ENCODE data around the gene MAP3K13. TPM values are rescaled to one million over a fixed set of nuclear protein-coding genes. Genes with fewer than 3 reads are reported as not detected.

The MAP3K13 gene, protein sequence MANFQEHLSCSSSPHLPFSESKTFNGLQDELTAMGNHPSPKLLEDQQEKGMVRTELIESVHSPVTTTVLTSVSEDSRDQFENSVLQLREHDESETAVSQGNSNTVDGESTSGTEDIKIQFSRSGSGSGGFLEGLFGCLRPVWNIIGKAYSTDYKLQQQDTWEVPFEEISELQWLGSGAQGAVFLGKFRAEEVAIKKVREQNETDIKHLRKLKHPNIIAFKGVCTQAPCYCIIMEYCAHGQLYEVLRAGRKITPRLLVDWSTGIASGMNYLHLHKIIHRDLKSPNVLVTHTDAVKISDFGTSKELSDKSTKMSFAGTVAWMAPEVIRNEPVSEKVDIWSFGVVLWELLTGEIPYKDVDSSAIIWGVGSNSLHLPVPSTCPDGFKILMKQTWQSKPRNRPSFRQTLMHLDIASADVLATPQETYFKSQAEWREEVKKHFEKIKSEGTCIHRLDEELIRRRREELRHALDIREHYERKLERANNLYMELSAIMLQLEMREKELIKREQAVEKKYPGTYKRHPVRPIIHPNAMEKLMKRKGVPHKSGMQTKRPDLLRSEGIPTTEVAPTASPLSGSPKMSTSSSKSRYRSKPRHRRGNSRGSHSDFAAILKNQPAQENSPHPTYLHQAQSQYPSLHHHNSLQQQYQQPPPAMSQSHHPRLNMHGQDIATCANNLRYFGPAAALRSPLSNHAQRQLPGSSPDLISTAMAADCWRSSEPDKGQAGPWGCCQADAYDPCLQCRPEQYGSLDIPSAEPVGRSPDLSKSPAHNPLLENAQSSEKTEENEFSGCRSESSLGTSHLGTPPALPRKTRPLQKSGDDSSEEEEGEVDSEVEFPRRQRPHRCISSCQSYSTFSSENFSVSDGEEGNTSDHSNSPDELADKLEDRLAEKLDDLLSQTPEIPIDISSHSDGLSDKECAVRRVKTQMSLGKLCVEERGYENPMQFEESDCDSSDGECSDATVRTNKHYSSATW
- total RNA-seq = 6.8 and 12.1 TPM in 2 replicates

DNA sequence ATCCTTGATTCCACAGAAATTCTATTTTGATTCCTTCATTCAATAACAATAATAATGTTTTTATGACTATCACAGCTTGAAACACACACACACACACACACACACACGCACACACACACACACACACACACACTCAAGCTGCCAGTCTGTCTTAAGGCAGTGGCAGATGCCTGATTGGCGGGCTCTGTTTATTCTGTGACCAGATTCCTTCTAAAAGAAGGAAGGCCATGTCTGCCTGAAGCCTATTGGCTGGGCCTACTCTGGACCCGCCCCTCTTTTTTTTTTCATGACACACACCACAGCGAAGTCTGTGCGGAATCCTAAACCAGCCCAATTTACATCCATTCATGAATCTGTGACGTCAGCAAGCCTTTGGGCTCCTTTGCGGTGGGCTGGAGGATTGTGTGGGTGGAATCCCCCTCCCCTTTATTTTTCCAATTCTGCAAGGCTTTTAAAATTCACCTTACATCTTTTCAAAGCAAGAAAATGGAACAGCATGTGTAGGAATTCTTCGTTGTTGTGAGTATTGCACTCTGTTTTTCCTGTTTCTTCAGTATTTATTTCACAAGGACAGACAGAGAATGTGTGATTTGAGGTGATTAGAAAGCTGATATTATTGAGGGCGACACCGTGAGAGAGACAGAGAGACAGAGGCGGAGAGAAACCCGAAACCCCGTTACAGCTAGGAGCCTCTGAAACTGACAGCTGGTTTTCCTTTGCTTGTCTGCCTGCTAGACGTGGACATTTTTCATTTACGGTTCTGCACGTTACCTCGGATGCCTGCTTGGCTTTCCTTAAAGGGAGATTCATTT lies at the start of gene MAP3K13:
Gene MAP3K13, plus strand, starts transcription at position 287 of the 812 bp plus-strand sequence. CDS start 65,446 bp downstream, outside the sequence.

GRCh38 chr3:185498503-185499396 lies 135.8 kb downstream of the MAP3K13 start, which contains the start of gene TMEM41A:
Gene TMEM41A, minus strand, starts transcription at chr3:185499035. Its CDS starts 74 bp downstream, at chr3:185498961.

Other genes starting within 250 kb of the MAP3K13 start
- 0.16 and 0.34 TPM in 2 replicates for gene C3orf70, start 210.1 kb upstream of the MAP3K13 start, total RNA-seq
- gene EHHADH, start 109.1 kb upstream of the MAP3K13 start, total RNA-seq = 2.1 and 4.1 TPM in 2 replicates
- gene TMEM41A, start 135.9 kb downstream of the MAP3K13 start, total RNA-seq = 5.5 and 6.0 TPM in 2 replicates
- under 0.01 TPM in 1 of 2 replicates, not detected in the other for gene LIPH, start 189.5 kb downstream of the MAP3K13 start, total RNA-seq
- gene SENP2, start 223.2 kb downstream of the MAP3K13 start, total RNA-seq = 30.4 and 51.8 TPM in 2 replicates